ENCODE measurements around the gene USP7.

GRCh38 chr16:8986111-8986510 lies 22.4 kb upstream of the USP7 start:
- TF ChIP-seq FOXM1 (IDR thresholded peaks at IDR 0.05; ENCODE audit: borderline replicate concordance) (no peak), SP1 (IDR thresholded peaks at IDR 0.05) (no peak), ZNF384 (IDR thresholded peaks at IDR 0.05) (no peak), NFRKB (IDR thresholded peaks at IDR 0.05) (no peak), BHLHE40 (IDR thresholded peaks at IDR 0.05; ENCODE audit: borderline replicate concordance) (no peak), FOXA1 (IDR thresholded peaks at IDR 0.05) (no peak), PKNOX1 (IDR thresholded peaks at IDR 0.05) (no peak)

Data from HEK293T (cell line).